ENCODE data around the gene SYNE1. TPM values are rescaled to one million over a fixed set of nuclear protein-coding genes. Genes with fewer than 3 reads are reported as not detected.
"Not testable (repeated sequence)": the region's sequence is repeated elsewhere in the genome, so short reads cannot be mapped to it uniquely, and the experiment has no call there.

Gene SYNE1
- total RNA-seq, 1 donor from 2014 or later: 75.5 TPM

DNA sequence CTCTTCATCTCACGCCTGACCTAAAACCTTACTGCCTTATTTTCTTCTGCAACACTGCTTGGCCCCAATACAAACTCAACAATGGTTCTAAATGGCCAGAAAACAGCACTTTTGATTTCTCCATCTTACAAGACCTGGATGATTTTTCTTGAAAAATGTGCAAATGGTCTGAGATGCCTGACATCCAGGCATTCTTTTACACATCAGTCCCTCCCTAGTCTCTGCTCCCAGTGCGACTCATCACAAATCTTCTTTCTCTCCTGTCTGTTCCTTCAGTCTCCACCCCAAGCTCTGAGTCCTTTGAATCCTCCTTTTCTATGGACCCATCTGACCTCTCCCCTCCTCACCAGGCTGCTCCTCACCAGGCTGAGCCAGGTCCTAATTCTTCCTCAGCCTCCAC is 145.7 kb downstream of the SYNE1 start:
- not testable (repeated sequence) for DNase-seq (ENCODE audit: low read depth, low spot score)

DNA sequence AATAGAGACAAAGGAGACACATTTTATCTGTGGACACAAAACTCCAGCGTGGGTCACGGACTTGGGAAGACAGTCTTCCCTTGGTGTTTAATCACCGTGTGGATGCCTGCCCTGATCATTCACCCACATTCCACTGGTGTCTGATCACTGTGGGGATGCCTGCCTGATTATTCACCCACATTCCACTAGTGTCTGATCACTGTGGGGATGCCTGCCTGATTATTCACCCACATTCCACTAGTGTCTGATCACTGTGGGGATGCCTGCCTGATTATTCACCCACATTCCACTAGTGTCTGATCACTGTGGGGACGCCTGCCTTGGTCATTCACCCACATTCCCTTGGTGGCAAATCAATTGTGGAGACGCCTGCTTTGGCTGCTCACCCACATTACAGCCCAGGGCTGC is 146.2 kb downstream of the SYNE1 start:
- DNase-seq (ENCODE audit: low read depth, low spot score): not testable (repeated sequence)

DNA sequence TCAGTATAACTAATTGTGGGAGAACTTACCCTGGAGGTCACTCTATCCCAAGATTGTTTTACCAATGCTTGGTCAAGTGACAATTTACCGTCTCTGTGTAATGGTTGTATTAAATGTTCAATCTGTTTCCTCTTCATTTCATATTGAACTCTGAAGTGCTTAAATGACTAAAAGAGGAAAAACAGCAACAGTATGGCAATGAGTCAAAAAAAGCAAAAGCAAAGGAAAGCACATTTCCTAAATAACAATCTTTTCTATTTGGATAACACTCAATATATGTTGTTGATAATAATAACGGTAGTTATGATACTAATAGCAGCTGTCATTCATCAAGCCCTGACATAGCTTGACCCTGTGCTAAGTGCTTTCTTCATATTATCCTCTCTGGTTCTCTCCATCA is 152.4 kb downstream of the SYNE1 start:
- peak; percentile 50 for DNase-seq (ENCODE audit: low read depth, low spot score)

DNA sequence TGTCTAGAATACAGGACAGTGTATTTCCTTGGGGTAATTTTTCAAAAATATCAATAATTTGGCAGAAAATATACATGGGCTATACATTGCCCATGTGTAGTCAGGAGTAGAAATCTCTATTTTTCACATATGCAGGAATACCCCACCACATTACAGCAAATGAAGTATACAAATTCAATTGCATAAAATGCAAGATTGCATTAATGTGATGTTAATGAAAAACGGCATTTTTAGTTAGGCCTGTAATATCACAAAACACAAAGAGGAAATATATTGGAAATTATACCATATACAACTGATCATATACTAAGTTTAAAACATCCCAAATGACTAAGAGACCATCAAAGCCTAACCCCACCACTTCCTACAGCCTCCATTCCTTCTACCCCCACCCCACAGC is 154.9 kb downstream of the SYNE1 start:
- DNase-seq (ENCODE audit: low read depth, low spot score): no peak

DNA sequence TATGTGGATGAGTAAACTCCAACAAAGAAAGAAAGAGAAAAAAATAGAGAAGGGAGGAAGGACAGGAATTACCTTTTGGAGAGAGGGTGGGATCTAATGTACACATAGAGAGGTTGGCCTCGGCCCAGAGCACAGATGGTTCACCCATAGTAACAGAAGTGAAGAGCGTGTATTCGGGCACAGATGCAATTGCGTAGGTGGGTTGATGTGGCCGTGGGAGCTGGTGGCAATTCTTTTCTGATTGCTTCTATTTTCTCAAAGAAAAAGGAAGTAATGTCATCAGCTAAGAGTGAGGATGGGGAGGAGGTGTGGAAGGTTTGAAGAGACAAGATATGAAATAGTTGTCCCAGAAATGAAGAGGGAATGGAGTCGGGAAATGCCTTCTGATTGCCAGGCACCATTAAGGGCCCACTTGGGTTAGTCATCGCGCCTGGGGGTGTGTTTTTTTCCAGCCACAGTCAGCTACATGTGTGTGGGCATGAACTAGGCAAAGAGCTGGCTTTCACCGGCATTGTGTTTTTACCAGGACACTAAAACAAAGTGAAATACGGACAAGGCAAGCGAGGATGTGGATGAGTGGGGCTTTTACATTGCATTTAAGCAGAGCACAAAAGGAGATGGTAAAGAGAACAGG is 158.7 kb downstream of the SYNE1 start:
- no peak for DNase-seq (ENCODE audit: low read depth, low spot score)

DNA sequence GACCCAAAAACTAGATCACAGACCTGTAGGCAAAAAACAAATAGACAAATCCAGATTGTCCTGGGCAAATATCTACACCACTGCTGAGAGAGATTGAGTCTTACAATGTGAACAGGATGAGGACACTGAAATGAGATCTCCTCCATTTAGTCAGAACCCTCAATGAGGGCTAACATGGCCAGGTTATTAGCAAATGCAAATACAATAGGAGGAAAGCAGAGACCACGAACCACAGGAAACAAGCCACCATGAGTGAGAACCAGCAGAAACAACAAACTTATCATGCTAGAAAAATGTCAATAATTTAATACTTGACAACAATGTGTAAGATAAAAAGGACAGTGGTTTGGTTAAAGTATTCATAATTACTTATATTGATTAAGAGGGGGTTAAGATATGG is 162.8 kb downstream of the SYNE1 start:
- DNase-seq (ENCODE audit: low read depth, low spot score): no peak

DNA sequence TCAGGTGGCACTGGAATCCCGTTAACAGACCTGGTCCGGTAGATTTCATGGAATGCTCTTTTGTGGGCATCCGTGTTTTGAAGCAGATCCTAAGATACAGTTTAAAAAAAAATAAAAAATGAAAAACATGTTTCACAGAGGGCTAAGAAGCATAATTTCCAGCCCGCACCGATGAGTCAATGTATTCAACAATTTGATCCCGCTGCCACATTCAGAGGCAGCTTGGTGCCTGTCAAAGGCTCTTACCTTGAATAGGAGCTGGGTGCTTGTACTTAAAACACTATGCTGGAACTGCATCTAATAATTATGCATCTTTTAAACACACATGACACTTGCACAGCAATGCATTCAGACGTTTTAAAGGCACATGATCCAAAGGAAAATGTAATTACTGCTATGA is 164.8 kb downstream of the SYNE1 start:
- no peak for DNase-seq (ENCODE audit: low read depth, low spot score)

DNA sequence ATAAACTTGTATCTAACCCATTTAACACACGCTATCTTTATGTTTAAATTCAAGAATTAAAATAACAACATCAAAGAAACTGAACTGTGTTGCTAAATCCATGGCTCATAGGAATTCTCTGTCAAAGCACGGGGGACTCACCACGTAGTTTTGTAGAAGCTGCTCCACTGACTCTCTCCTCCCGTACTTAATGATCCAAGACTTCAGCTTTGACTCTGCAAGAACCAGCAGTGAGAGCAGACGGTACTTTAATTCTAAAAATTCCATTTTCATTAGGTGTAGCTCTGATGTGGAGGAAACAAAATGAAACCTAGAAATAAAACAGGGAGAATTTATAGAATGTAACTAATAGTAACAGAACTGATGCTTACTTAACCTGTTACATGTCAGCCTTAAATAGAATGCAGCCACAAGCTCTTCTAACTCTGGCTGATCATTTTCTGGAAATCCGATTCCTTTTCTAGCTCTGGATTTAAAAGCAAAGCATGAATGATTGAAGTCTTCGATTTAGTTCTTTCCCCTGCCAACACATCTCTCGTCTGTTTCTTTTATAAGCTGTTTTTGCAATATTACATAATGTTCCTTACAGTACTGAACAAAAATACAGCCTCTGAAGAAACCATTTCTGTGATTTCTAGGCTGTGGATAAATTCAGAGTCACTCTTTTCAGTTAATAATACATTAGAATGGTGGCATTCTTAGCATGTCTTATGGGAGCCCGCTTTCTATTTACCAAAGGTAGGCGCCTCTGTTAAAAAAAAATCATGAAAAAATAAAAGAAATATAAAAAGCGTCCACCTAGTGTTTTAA is 165.5 kb downstream of the SYNE1 start:
- DNase-seq (ENCODE audit: low read depth, low spot score): no peak

DNA sequence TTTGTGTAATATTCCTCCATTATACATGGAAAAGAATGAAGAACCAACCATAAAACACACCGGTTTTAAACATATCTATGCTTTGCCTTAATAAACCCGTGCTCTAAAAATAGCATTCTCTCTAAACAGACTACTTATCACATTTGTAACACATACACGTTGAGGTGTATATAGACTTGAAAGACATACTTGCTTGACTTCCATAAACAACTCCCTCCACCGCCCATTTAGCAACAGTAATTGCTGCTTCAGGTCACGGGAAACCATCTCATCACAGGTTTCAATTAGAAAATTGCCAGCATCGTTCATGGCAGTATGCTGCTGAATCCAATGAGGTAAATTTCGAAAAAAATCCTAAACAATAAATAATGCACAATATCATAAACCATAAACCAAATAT is 174.0 kb downstream of the SYNE1 start:
- no peak for DNase-seq (ENCODE audit: low read depth, low spot score)

DNA sequence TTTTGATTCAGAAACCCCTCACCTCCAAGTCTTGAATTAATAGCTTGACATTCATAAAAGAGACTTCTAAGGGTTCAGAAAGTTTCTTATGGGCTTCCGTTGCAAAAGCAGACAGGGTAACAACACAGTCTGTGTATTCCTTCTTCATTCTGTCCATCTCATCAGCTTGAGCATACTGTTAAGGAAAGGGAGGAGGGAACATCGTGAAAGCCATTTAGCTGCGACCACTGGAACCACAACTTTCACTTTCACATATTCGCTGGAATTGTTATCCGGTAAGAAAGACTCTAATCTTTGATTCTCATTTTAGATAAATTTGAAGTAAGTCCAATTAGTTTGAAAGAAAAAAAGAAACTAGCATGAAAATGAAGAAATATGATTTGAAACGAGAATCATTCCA is 174.4 kb downstream of the SYNE1 start:
- DNase-seq (ENCODE audit: low read depth, low spot score): no peak

DNA sequence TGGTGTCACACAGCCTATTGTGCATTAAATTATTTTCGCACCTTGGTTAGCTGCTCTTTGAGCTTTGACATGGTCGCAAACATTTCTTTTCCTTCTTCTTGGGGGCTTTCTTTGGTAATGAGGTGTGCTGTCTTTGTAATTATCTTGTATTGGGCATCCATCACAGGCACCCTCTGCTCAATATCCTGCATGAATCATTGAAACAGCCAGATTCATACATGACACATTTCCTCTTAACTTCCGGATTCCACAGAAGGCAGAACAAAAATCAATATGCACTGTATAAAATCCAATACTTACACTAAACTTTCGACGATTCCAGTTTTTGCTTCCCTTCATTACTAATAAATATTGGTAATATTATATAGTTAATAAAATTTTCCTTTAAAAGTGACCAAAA is 175.6 kb downstream of the SYNE1 start:
- no peak for DNase-seq (ENCODE audit: low read depth, low spot score)

DNA sequence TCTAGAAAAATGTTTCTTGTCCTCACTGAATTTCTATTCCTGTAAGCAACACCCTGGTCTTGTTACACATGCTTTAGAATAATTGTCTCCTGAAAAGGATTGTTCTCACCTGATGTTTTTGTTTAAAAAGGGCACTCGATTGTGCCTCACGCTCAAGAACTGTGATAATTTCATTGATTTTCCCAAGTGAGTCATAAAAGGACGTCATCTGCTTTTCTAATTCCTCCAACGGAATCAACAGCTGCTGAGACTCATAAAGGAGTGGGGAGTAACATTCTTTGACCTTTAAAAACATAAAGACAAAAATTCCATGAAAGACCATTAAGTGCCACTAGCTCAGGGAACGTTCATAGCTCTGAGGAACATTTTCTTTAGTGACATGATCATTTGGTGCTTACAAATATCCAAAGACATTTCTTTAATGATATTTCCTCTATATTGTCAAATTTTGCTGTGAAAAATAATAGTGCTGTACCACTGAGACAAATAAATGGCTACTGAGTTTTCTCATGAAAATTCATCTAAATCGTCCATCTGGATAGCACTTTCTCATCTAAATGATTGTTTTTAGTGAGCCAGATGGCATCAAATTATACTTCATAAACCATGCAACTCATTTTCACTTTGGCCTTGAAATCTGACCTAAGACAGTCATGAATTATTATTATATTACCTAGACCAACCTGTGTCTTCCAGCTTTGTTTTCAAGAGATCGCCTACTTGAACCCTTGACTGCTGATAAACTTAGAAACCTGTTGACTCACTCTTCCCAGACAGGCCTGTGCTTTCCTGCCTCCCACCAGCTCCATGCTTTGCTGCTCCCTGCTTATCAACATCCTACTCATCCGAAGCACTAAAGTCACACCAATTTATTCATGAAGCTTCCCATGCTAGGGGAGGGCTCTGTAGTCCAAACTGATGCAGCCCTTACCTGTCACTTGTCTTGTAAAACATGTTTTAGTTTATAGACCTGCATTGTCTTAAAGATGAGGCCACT is 178.2 kb downstream of the SYNE1 start:
- DNase-seq (ENCODE audit: low read depth, low spot score): no peak

DNA sequence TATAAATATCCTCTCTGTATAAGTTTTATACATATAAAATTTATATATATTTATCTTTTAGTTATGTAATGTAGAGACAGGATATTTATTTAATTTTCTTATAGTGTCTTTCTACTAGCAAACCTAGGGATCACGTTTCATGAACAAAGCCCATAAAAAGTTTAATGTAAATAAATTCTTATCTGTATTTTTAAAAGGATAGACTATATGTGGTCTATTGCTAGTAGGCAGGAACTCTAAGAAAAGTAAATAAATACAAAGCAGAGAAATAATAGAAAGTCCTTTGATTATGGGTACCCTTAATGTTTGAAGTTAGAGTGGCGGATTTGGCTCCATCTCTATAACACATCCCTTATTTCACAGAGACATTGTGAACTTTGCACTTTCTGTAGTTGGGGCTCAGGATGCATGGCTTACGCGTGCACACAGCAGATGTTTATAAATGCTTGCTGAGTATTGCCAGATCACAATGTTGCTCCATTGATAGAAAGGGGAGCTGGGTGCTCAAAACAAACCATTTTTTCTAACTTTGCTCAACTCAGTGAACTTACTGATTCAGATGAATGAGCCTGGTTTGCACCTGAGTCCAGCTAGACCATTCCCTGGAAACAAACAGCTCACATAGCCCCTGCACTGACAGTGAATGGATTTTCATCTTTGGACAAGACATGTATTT is 179.1 kb downstream of the SYNE1 start:
- no peak for DNase-seq (ENCODE audit: low read depth, low spot score)

DNA sequence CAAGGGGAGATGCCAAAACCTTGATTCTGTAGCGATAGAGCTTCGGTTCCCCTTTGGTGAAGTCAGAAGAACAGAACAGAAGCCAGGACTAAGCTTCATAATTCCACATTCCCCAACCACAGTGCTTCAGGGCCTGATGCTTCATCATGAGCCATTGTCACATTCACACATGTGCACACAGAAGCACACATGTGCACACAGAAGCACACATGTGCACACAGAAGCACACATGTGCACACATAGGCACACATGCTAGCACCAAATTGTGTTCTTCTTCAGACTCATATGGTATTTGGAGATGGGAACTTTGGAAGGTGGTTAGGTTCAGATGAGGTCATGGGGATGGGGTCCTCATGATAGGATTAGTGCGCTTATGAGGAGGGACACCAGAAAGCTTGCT is 183.2 kb downstream of the SYNE1 start:
- no peak for DNase-seq (ENCODE audit: low read depth, low spot score)

DNA sequence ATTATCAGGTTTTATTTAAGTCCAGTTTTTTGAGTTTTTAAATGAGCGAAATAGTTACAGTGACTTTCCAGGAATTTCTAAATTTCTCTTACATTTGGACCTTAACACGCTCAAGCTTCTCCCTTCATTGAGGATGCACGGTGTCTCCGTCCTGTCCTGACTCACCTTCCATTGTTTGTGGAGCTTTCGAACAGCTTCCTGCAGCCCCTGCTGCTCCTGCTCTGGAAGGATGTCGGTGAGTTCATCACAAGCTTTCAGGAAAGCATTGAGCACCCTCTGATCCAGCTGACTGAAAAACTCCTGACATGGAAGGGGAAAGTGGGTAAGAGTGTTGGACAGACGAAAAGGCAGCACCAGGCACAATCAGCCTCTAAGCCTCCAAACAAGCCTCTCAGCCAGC is 183.7 kb downstream of the SYNE1 start:
- peak; percentile 7 for DNase-seq (ENCODE audit: low read depth, low spot score)

DNA sequence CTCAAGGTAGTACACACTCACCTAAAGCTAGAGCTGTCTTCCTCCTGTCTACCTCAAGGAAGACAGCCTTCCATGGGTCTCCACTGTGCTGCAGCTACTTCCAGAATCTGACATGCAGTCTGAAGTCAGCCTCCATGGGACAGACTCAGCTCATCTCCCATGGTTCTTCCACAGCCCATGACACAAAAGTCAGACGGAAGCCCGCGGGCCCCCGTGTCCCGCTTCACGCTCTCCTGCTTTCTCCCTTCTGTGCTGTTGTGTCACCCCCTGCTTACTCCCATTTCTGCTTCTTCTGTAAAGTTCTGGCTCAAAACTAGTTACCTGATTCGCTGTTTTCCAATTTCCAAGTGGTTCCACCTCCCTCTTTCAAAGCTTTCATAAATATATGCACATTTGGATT is 184.5 kb downstream of the SYNE1 start:
- DNase-seq (ENCODE audit: low read depth, low spot score): no peak

DNA sequence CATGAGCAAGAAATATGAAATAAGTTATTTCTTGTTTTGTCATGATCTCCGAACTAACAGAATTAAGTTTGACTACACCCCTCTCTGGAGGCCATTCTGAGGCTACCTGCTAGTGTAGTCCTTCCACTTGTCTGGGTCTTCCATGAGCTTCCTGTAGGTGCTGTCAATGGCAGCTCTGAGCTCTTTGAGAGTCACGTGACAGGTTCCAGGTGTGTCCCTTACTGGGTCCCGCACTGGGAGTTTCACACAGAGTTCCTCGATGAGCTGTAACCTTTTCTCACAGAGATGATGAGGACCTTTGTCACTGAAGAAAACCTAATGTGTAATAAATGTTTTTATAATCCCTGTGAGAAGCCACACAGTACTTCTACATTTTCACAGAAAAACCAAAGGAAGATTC is 186.6 kb downstream of the SYNE1 start:
- no peak for DNase-seq (ENCODE audit: low read depth, low spot score)

DNA sequence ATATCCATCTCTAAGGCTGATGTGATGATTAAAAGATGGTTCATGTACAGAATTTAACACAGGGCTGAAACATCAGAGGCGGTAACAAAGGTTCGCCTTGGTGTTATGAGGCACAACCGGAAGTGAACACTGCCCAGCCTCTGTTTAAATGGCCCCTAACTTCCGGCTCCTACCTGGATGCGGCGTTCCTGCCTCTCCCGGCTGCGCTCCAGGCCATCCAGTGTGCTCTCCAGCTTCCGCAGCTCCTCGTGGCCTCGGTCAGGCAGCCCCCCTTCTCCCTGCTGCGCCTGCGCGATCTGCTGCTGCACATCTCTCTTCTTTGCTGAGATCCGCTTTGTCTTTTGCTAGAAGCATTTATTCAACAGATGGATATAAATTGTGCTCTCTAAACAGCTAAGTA is 195.3 kb downstream of the SYNE1 start:
- no peak for DNase-seq (ENCODE audit: low read depth, low spot score)

DNA sequence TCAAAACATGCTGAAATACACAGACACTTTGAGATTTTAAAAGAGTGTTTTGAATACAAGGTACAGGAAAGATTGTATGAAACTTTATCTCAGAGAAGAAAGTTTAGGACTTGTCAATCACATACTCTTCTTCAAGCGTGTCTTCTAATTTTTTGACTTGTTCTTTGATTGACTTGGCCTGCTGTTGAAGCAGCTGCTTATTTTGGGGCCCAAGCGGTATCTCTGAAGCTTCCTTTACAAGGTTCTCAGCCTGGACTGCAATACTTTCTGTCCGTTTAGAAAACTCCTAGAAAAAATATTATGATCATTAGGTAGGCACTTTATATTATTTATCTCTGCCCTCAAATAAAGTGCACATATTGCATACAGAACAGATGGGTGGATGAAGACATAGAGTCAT is 201.3 kb downstream of the SYNE1 start:
- no peak for DNase-seq (ENCODE audit: low read depth, low spot score)

DNA sequence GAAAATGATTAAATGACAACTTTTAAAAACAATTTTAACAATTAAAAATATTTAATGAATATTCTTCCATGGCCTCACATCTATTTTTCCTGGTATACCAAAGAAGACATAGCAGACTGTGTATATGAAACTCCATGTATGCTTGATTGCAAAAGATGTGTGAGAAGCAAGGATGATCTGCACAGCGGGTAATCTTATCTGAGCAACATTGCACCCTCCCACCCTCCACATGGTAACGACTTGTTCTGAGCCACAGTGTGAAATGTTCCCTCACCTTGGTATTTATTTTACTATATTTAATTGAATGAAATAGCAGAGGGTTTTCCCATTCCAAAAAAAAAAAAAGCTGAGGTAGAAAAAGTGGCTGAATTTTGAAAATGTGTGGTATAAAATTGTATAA is 204.4 kb downstream of the SYNE1 start:
- no peak for DNase-seq (ENCODE audit: low read depth, low spot score)

DNA sequence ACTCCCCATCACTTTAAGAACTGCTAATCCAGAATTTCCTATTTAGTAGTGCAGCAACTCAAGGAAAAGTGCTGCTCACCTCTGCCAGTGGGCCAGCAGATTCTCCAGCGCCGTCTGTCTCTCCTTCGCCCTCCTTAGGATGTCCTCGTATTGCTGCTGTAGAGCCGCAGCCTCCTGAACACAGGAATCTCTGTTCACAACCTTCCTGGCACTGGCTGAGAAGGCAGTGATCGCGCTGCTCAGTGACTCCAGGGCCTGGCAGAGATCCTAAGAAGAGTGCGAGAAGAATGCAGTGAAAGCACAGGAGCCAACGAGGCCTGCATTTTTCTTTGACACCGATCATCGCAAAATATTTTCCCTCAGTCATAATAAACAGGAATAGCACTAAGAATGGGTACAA is 209.0 kb downstream of the SYNE1 start:
- DNase-seq (ENCODE audit: low read depth, low spot score): no peak

Measured in pulmonary artery endothelial cell (primary cell).